ENCODE data around the gene FBXO38. TPM values are rescaled to one million over a fixed set of nuclear protein-coding genes. Genes with fewer than 3 reads are reported as not detected.

Gene FBXO38
- total and polyA plus RNA-seq, 9 of the 15 experiments (the other 6 are each of a cell fraction or from before 2014, with no cell fraction given) = 7.4 to 39.4 (median 29.3) TPM

GRCh38 chr5:148383564-148384379, at the start of gene FBXO38 (continued):
- TF ChIP-seq CEBPZ (IDR thresholded peaks at IDR 0.05; ENCODE audit: borderline replicate concordance, low read depth, low read length) (no peak), RBM15 (IDR thresholded peaks at IDR 0.05; ENCODE audit: insufficient read depth, low read length) (no peak), TCFL5 (CRISPR knock-in tag; conservative IDR thresholded peaks at IDR 0.05) (no peak), TFAM (CRISPR knock-in tag; conservative IDR thresholded peaks at IDR 0.05) (no peak), ZNF253 (CRISPR knock-in tag; conservative IDR thresholded peaks at IDR 0.05) (no peak), RHOXF2B (CRISPR knock-in tag; conservative IDR thresholded peaks at IDR 0.05) (no peak), ATF1 (CRISPR knock-in tag; IDR thresholded peaks at IDR 0.05) (no peak), ATF1 (tag; IDR thresholded peaks at IDR 0.05) (peak; percentile 91), PKNOX1 (IDR thresholded peaks at IDR 0.05) (peak; percentile 84), KLF13 (tag; IDR thresholded peaks at IDR 0.05; ENCODE audit: borderline replicate concordance, low read depth) (no peak), CREBBP (IDR thresholded peaks at IDR 0.05; ENCODE audit: low read depth, low read length) (no peak), PURB (CRISPR knock-in tag; IDR thresholded peaks at IDR 0.05; ENCODE audit: low read depth) (no peak), SP1 (CRISPR knock-in tag; IDR thresholded peaks at IDR 0.05) (peak; percentile 66), GTF2A2 (tag; IDR thresholded peaks at IDR 0.05) (no peak), TCF7L2 (IDR thresholded peaks at IDR 0.05; ENCODE audit: low read depth, low read length) (no peak), KLF1 (tag; IDR thresholded peaks at IDR 0.05) (0 out of 2 replicates have a peak, but pooled peaks have one; percentile 31)
- TF ChIP-seq, protein P1, sequence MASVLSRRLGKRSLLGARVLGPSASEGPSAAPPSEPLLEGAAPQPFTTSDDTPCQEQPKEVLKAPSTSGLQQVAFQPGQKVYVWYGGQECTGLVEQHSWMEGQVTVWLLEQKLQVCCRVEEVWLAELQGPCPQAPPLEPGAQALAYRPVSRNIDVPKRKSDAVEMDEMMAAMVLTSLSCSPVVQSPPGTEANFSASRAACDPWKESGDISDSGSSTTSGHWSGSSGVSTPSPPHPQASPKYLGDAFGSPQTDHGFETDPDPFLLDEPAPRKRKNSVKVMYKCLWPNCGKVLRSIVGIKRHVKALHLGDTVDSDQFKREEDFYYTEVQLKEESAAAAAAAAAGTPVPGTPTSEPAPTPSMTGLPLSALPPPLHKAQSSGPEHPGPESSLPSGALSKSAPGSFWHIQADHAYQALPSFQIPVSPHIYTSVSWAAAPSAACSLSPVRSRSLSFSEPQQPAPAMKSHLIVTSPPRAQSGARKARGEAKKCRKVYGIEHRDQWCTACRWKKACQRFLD (CRISPR knock-in tag; IDR thresholded peaks at IDR 0.05) = peak; percentile 45; the same call in 1 of the 2 replicates
- TF ChIP-seq, protein P2, sequence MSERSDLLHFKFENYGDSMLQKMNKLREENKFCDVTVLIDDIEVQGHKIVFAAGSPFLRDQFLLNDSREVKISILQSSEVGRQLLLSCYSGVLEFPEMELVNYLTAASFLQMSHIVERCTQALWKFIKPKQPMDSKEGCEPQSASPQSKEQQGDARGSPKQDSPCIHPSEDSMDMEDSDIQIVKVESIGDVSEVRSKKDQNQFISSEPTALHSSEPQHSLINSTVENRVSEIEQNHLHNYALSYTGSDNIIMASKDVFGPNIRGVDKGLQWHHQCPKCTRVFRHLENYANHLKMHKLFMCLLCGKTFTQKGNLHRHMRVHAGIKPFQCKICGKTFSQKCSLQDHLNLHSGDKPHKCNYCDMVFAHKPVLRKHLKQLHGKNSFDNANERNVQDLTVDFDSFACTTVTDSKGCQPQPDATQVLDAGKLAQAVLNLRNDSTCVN (CRISPR knock-in tag; IDR thresholded peaks at IDR 0.05) = peak; percentile 3; the same call in 1 of the 2 replicates

Data from K562 (cell line).